HG02588 (cell line): ENCODE measurements around the gene CNBD2.
"Not testable (repeated sequence)": the region's sequence is repeated elsewhere in the genome, so short reads cannot be mapped to it uniquely, and the experiment has no call there.

Source experiments
- ATAC-seq: cut with Tn5 transposase; IDR thresholded peaks from one replicate; pipeline ENCODE4 v1.9.1; 2021; ENCODE audit warnings: mild to moderate bottlenecking, moderate library complexity; ENCODE audit not compliant: unreplicated experiment

CNBD2 gene

DNA sequence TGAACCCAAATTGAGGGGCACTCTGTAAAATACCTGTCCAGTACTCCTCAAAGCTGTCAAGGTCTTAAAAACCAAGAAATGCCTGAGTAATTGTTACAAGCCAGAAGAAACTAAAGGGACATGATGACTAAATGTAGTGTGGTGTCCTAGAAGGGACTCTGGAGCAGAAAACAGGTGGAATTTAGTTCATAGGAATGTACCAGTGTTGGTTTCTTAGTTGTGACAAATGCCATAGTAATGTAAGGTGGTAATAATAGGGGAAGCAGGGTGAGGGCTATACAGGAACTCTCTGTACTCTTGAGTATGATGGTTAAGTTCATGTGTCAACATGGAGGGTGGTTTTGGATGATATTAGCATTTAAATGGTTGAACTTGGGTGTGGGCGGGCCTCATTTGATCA, 92.3 kb downstream of the CNBD2 start:
- ATAC-seq: no peak

DNA sequence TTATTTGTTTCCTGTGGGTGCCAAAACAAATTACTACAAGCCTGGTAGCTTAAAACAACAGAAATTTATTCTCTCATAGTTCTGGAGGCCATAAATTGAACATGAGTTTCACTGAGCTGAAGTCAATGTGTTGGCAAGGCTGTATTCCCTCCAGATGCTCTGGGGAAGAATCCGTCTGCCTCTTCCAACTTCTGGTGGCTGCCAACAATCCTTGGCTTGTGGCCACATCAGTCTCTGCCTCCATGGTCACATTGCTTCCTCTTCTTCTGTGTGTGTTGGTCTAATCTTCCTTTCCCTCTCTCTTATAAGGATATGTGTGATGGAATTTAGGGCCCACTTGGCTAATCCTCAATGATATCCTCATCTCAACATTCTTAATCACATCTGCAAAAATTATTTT, 93.4 kb downstream of the CNBD2 start:
- no peak for ATAC-seq

DNA sequence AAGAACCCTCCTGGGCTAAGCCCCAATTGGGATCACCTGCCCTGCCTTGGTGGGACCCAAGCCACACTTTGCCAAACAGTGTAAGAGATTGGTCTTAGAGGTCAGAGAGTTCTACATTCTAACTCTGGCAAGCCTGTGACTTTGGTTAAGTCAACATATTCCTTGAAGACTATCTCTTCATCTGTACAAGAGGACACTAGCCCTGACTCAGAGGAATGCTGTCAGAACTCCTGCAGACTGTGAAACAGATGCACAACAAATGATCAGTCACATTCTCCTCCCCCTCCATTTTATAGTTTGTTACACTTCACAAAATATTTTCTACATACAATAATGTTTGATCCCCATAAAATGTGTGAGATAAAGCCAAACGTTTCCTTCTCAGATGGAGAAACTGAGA, 94.4 kb downstream of the CNBD2 start:
- no peak for ATAC-seq

DNA sequence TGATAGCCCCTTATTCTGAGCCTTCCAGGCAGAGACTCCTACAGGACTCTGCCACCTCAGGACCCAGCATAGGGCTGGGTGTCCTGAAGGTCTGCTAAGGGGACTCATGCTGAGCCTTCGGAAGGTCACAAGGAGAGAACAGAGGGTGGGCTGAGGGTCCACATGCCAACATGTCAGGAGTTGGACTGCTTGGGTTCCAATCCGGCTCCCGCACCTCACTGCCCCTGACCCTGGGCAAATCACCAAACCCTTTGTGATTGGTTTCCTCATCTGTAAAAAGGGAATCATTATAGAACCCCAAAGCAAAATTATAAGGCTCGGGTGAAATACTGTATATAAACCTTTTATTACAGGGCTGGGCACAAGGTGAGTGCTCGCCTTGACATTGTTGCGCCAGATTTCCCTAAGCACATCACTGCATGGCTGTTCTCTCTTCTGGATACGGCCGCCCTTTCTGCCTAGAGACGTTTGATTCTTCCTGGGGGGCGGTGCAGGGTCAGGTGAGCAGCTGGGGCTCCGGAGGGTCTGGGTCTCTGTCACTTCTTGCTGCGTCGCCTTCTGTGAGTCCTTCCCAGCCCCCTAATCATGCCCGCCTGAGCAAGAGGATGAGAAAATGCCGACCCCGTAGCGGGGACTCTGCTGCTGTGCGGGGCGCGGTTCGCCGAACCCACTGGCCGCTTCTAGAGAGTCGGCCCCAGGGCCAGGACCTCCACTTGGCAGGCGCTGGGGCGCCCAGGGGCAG, 95.7 kb downstream of the CNBD2 start:
- no peak for ATAC-seq

DNA sequence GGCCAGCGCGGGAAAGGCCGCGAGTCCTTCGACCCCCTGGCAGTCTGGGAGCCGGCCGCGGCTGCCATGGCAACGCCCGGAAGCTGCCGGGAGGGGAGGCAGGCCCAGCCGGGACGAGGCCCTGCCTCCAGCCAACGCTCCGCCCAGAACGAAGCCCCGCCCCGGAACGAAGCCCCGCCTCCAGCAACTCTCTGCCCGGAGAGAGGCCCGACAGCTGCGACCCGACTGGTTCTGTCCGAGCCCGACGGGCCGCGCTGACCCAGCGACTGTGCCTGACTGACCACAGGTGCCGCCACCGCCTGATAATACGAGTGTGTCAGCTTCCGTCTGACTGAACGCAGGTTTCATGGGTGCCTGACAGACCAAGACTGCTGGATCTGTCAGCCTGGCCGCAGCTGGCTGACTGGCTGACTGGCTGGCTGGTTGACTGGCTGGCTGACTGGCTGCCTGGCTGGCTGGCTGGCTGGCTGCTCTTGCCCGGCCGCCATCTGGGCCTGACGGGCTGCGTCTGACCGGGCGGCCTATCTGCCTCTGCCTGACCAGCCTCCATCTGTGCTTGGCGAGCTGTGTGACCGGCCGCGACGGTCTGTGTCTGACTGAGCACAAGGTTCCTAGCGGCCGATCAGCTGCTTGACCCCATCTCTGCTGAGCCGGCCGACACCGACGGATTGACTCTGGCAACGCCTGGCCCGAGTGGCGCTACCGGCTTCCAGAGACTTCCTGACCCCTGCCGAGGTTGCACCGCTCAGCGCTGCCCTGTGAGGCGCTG, 96.5 kb downstream of the CNBD2 start:
- ATAC-seq: peak; percentile 83

DNA sequence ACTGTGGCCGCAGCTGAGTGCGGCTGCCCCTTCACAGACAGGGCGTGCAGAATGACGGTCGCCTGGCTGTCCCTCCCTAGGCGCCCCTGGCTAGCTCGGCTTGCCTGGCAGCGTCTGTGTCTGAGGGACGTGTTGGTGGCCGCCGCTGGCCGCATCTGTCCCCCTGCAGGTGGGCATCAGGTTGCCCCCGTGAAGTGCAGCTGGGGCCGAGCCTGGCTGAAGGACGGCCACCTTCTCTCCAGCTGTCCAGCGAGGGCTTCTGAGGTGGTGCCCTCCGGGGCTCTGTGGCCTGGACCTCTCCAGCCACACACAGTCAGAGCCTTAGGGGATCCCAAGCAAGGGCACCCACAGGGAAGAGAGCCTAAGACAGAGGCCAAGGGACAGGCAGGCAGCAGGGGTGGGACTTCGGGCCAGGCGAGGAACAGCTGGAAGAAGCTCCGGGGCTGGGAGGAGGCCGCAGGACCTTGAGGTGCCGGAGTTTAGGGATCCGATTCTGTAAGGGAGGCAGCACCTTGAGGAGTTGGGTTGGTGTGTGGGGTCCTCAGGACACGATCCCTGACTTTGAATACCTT, 97.1 kb downstream of the CNBD2 start:
- no peak for ATAC-seq

GRCh38 chr20:36066777-36067176, 98.4 kb downstream of the CNBD2 start:
- ATAC-seq: no peak

DNA sequence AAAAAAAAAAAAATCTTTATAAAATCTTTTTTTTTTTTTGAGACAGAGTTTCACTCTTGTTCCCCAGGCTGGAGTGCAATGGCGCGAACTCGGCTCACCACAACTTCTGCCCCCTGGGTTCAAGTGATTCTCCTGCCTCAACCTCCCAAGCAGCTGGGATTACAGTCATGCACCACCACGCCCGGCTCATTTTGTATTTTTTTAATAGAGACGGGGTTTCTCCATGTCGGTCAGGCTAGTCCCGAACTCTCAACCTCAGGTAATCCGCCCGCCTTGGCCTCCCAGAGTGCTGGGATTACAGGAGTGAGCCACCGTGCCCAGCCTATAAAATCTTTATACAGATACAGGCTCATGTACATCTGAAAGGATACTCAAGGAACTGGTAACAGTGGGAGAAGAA, 100.1 kb downstream of the CNBD2 start:
- not testable (repeated sequence) for ATAC-seq

GRCh38 chr20:36070451-36070850, 102.1 kb downstream of the CNBD2 start:
- no peak for ATAC-seq

DNA sequence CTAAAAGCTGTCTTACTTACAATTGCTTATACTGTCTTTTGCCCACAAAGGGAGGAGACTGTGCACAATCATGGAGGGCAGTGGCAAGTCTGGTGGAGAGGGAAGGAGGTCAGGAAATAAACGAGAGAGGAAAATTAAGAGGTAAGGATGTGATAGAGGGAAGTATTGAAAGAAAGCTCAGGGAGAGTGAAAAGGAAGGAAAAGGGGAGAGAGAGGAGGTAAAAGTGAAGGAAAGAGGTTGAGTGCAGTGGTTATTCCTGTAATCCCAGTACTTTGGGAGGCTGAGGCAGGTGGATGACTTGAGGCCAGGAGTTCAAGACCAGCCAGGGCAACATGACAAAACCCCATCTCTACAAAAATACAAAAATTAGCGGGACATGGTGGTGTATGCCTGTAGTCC, 103.5 kb downstream of the CNBD2 start:
- ATAC-seq: no peak

DNA sequence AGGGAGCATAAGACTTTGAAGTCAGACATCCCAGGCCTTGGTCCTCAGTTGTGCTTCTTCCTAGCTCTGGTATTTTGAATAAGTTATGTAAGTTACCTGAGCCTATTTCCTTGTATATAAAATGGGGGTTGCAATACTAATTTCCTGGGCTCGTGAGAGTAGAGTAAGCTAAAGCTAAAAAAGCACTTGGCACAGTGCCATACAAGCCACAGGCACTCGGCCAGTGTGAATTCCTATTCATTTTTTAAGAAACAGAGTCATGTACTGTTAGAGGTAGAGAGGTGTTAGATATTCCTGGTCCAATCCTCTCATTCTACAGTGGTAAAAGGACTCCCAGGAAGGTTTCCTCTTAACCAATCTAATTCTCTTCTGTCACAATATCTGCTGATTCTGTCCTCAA, 106.6 kb downstream of the CNBD2 start:
- no peak for ATAC-seq

DNA sequence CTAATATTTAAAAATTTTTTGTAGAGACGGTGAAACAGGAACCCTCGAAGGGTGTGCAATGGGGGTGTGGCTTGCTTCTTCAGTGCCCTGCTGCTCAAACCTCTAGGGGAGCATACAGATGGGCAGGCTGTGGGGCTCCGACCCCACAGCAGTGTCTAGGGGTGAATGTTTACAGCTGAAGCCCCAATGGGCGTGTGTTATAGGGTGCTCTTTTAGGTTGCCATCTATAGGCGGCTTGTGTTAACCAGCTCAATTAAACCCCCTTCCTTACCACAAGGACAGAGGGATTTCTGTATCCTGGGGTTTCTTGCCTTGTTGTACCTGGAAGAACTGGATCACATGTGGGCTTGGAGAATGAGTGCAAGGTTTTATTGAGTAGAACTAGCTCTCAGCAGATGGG, 109.4 kb downstream of the CNBD2 start:
- not testable (repeated sequence) for ATAC-seq

- no peak for ATAC-seq
These were observed 111.1 kb downstream of the CNBD2 start for GRCh38 chr20:36079486-36079885.

DNA sequence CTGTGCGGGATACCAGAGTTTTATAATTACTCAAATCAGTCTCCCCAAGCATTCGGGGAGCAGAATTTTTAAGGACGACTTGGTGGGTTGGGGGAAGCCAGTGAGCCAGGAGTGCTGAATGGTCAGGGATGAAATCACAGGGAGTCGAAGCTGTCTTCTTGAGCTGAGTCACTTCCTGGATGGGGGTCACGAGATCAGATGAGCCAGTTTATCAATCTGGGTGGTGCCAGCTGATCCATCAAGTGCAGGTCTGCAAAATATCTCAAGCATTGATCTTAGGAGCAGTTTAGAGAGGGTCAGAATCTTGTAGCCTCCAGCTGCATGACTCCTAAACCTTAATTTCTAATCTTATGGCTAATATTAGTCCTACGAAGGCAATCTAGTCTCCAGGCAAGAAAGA, 111.6 kb downstream of the CNBD2 start:
- ATAC-seq: not testable (repeated sequence)
